Endothelial cell of coronary artery (primary cell): ENCODE data around the gene SAMD9. TPM values are rescaled to one million over a fixed set of nuclear protein-coding genes. Genes with fewer than 3 reads are reported as not detected.

ENCODE experiments used
- total RNA-seq: library from RNA; depleted of rRNA; stranded (reverse); fragments of >200 nt; gene quantifications from 2 replicates; pipeline ENCODE4 v1.2.3, GENCODE V29; 2014

Gene SAMD9
- total RNA-seq, result 10.7 and 16.0 TPM in 2 replicates

DNA sequence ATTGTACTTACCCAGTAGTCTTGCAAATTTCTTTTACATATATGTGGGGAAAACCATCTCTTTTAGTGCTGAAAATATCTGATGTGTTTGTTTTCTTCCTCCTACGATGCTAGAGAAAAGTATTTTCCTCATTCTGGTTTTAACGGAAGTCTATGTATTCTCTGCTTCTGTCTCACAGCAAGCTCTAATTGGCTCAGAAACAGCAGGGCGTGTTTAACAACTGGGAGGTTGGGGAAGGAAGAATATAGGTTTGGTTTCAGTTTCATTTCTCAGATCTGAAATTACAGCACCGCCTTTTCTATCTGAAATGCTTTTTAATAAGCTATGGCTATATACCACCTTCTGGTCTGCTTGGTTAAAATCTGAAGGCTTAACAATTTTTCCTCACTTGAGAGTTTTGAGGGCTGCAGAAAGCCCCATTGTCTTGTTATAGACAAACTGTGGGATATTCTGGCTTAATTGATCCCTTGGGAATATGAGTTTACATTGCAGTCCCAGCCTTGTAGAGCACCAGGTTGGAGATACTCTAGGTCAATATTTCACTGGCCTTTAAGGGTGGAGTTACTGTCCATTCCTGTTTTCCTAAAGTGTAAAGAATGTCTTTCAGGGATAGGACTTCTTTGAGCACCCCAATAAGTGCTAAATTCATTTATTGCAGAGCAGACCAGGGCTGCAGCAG is at the start of gene SAMD9:
Gene SAMD9, minus strand, starts transcription at position 128 of the 679 bp plus-strand sequence. CDS start 11,882 bp downstream, outside the sequence.

DNA sequence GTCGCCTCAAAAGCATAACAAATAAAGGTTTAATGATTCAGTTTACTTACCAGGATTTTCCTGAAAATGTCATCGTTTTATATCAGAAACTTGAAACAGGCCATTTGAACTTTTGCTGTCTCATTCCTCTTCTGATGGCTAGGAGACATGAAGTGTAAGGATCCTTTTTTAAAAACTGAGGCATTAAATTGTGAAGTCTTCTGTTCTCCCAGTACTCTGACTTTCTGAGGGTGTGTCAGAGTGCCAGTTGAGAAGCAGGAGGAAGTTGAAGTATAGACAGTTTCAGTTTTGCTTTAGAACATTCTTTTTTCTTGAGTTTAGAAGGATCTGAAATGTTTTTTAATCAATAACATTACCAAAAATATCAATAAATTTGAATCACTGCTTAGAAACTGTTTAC is 30.4 kb upstream of the SAMD9 start, which contains the start of gene SAMD9L:
Gene SAMD9L, minus strand, starts transcription at position 242 of the 400 bp plus-strand sequence. CDS start 12,414 bp downstream, outside the sequence.

Other genes with a start within 250 kb of the SAMD9 start
- 9.9 and 15.0 TPM in 2 replicates for gene SAMD9L, start 30.4 kb upstream of the SAMD9 start, total RNA-seq
- gene HEPACAM2, start 108.5 kb upstream of the SAMD9 start, total RNA-seq, result not detected in 2 replicates
- 30.2 and 33.3 TPM in 2 replicates for gene VPS50, start 114.4 kb upstream of the SAMD9 start, total RNA-seq